Type B pancreatic cell (in vitro differentiated cells): ENCODE data around the gene EIF3B. TPM values are rescaled to one million over a fixed set of nuclear protein-coding genes. Genes with fewer than 3 reads are reported as not detected.
A peak's percentile ranks its signal among the peaks of the same experiment; 100 is the strongest.

ENCODE experiments used
- DNase-seq: peaks from one replicate; pipeline ENCODE4 v3.0.0; 2021; ENCODE audit warnings: mixed read lengths; ENCODE audit not compliant: unreplicated experiment; ENCODE audit errors: extremely low spot score
- H3K27ac Mint-ChIP-seq: 2 replicates; pipeline ENCODE4 v1.8.0; 2021; ENCODE audit warnings: mild to moderate bottlenecking, mixed read lengths
- H3K27me3 Mint-ChIP-seq: 2 replicates; pipeline ENCODE4 v1.8.0; 2021; ENCODE audit warnings: mixed read lengths
- H3K36me3 Mint-ChIP-seq: 2 replicates; pipeline ENCODE4 v1.8.0; 2021; ENCODE audit warnings: mixed read lengths
- H3K4me1 Mint-ChIP-seq: one replicate; pipeline ENCODE4 v1.8.0; 2021; ENCODE audit warnings: mixed read lengths; ENCODE audit not compliant: unreplicated experiment
- H3K4me3 Mint-ChIP-seq: 2 replicates; pipeline ENCODE4 v1.8.0; 2021; ENCODE audit warnings: mild to moderate bottlenecking, mixed read lengths
- H3K9me3 Mint-ChIP-seq: 2 replicates; pipeline ENCODE4 v1.8.0; 2021; ENCODE audit warnings: mixed read lengths
- CTCF ChIP-seq: fragments of 200-600 bp; sonication (generic); conservative IDR thresholded peaks from 2 replicates; pipeline ENCODE4 v1.5.0; 2021; ENCODE audit warnings: antibody characterized with exemption, mild to moderate bottlenecking
- total RNA-seq: library from RNA; stranded (reverse); gene quantifications from 2 replicates; pipeline ENCODE4 v1.2.1, GENCODE V29; 2021; ENCODE audit warnings: low replicate concordance

The EIF3B gene
- total RNA-seq, 1 donor from 2014 or later, result 178 TPM

GRCh38 chr7:2357571-2357970 lies 2.9 kb downstream of the EIF3B start:
- peaks cover 12% of the 10 kb centered on the region for H3K36me3 Mint-ChIP-seq
- TF ChIP-seq CTCF, result no peak
- no peak for DNase-seq
- no peaks in the 10 kb centered on the region for H3K9me3 Mint-ChIP-seq
- peaks cover 30% of the 10 kb centered on the region for H3K4me1 Mint-ChIP-seq
- H3K27me3 Mint-ChIP-seq, result peaks cover 3% of the 10 kb centered on the region
- peak overlapping the region; percentile 17 for H3K27ac Mint-ChIP-seq
- H3K4me3 Mint-ChIP-seq, result peak overlapping the region; percentile 71

GRCh38 chr7:2358968-2359527 lies 4.4 kb downstream of the EIF3B start:
- TF ChIP-seq CTCF, result no peak
- Mint-ChIP-seq H3K4me3 (peak overlapping the region; percentile 61), H3K27me3 (peaks cover 3% of the 10 kb centered on the region), H3K9me3 (no peaks in the 10 kb centered on the region), H3K4me1 (peaks cover 30% of the 10 kb centered on the region), H3K27ac (no peak overlapping the region), H3K36me3 (peaks cover 12% of the 10 kb centered on the region)
- DNase-seq, result no peak

GRCh38 chr7:2359610-2360009 lies 5.0 kb downstream of the EIF3B start:
- no peak for DNase-seq
- no peaks in the 10 kb centered on the region for H3K9me3 Mint-ChIP-seq
- H3K36me3 Mint-ChIP-seq, result peaks cover 8% of the 10 kb centered on the region
- no peak for TF ChIP-seq CTCF
- H3K27me3 Mint-ChIP-seq, result no peaks in the 10 kb centered on the region
- peaks cover 30% of the 10 kb centered on the region for H3K4me1 Mint-ChIP-seq
- H3K4me3 Mint-ChIP-seq, result no peak overlapping the region
- no peak overlapping the region for H3K27ac Mint-ChIP-seq

GRCh38 chr7:2360796-2361195 lies 6.2 kb downstream of the EIF3B start:
- peaks cover 29% of the 10 kb centered on the region for H3K4me1 Mint-ChIP-seq
- TF ChIP-seq CTCF, result no peak
- DNase-seq, result no peak
- peak overlapping the region; percentile 2 for H3K27ac Mint-ChIP-seq
- no peaks in the 10 kb centered on the region for H3K27me3 Mint-ChIP-seq
- H3K4me3 Mint-ChIP-seq, result no peak overlapping the region
- H3K9me3 Mint-ChIP-seq, result no peaks in the 10 kb centered on the region
- H3K36me3 Mint-ChIP-seq, result peaks cover 14% of the 10 kb centered on the region

- H3K27me3 Mint-ChIP-seq, result no peaks in the 10 kb centered on the region
- H3K4me3 Mint-ChIP-seq, result no peak overlapping the region
- H3K4me1 Mint-ChIP-seq, result peaks cover 20% of the 10 kb centered on the region
- H3K9me3 Mint-ChIP-seq, result no peaks in the 10 kb centered on the region
- H3K36me3 Mint-ChIP-seq, result peaks cover 11% of the 10 kb centered on the region
- TF ChIP-seq CTCF, result no peak
- no peak overlapping the region for H3K27ac Mint-ChIP-seq
- DNase-seq, result no peak
Observed at GRCh38 chr7:2362385-2363088, 7.9 kb downstream of the EIF3B start.
